ENCODE measurements around the gene ARHGAP28. TPM values are rescaled to one million over a fixed set of nuclear protein-coding genes. Genes with fewer than 3 reads are reported as not detected.

The ARHGAP28 gene
- polyA plus RNA-seq, 1 experiment: 38.2 TPM

GRCh38 chr18:6743999-6744398 is 14.5 kb downstream of the ARHGAP28 start:
- H3K27ac ChIP-seq (ENCODE audit: low read depth, low read length): no peak overlapping the region
- POLR2A ChIA-PET: no interaction called here

GRCh38 chr18:6744816-6745455 is 15.4 kb downstream of the ARHGAP28 start:
- H3K27me3 ChIP-seq (ENCODE audit: control insufficient read depth, insufficient read depth, low read length): no peaks in the 10 kb centered on the region
- no peaks in the 10 kb centered on the region for H3K9me3 ChIP-seq (ENCODE audit: control insufficient read depth, insufficient read depth, low read length)
- ChIA-PET CTCF (no interaction called here), POLR2A (no interaction called here)
- TF ChIP-seq CTCF (IDR thresholded peaks at IDR 0.05; ENCODE audit: low read depth, low read length): no peak
- no peak for DNase-seq (ENCODE audit: low read depth, low spot score)
- H3K4me3 ChIP-seq (ENCODE audit: low read depth, low read length): no peak overlapping the region
- H3K27ac ChIP-seq (ENCODE audit: low read depth, low read length): no peak overlapping the region

More at GRCh38 chr18:6743999-6744398, 14.5 kb downstream of the ARHGAP28 start:
- no peak for DNase-seq (ENCODE audit: low read depth, low spot score)
- Histone ChIP-seq H3K4me3 (ENCODE audit: low read depth, low read length) (no peak overlapping the region), H3K9me3 (ENCODE audit: control insufficient read depth, insufficient read depth, low read length) (no peaks in the 10 kb centered on the region), H3K27me3 (ENCODE audit: control insufficient read depth, insufficient read depth, low read length) (no peaks in the 10 kb centered on the region)
- no peak for TF ChIP-seq CTCF (IDR thresholded peaks at IDR 0.05; ENCODE audit: low read depth, low read length)
- CTCF ChIA-PET: interaction anchor here (0.6 to 1.5 kb wide), 3 partner anchors 32 to 182 kb away, joined by 3 to 7 read pairs (median 5); no protein-coding TSS in a partner anchor

- no peak for TF ChIP-seq CTCF (IDR thresholded peaks at IDR 0.05; ENCODE audit: low read depth, low read length)
- Histone ChIP-seq H3K27me3 (ENCODE audit: control insufficient read depth, insufficient read depth, low read length) (no peaks in the 10 kb centered on the region), H3K9me3 (ENCODE audit: control insufficient read depth, insufficient read depth, low read length) (no peaks in the 10 kb centered on the region), H3K4me3 (ENCODE audit: low read depth, low read length) (no peak overlapping the region), H3K27ac (ENCODE audit: low read depth, low read length) (no peak overlapping the region)
- ChIA-PET POLR2A (no interaction called here), CTCF (no interaction called here)
- DNase-seq (ENCODE audit: low read depth, low spot score): no peak
Observed at GRCh38 chr18:6745504-6746031, 16.1 kb downstream of the ARHGAP28 start.

GRCh38 chr18:6746386-6746960 is 17.0 kb downstream of the ARHGAP28 start:
- no peak for DNase-seq (ENCODE audit: low read depth, low spot score)
- CTCF ChIA-PET: interaction anchor here (0.5 kb wide), 1 partner anchor 328 kb away, joined by 10 read pairs; no protein-coding TSS in a partner anchor
- Histone ChIP-seq H3K4me3 (ENCODE audit: low read depth, low read length) (no peak overlapping the region), H3K27me3 (ENCODE audit: control insufficient read depth, insufficient read depth, low read length) (no peaks in the 10 kb centered on the region), H3K9me3 (ENCODE audit: control insufficient read depth, insufficient read depth, low read length) (no peaks in the 10 kb centered on the region), H3K27ac (ENCODE audit: low read depth, low read length) (no peak overlapping the region)
- POLR2A ChIA-PET: no interaction called here
- no peak for TF ChIP-seq CTCF (IDR thresholded peaks at IDR 0.05; ENCODE audit: low read depth, low read length)

GRCh38 chr18:6747646-6748045 is 18.1 kb downstream of the ARHGAP28 start:
- H3K27ac ChIP-seq (ENCODE audit: low read depth, low read length): peak overlapping the region; percentile 54
- H3K9me3 ChIP-seq (ENCODE audit: control insufficient read depth, insufficient read depth, low read length): no peaks in the 10 kb centered on the region
- CTCF ChIA-PET: interaction anchor here (0.6 kb wide), 1 partner anchor 11 kb away, joined by 5 read pairs; no protein-coding TSS in a partner anchor
- POLR2A ChIA-PET: interaction anchor here (0.9 kb wide), 1 partner anchor 16 kb away, joined by 5 read pairs; no protein-coding TSS in a partner anchor
- H3K27me3 ChIP-seq (ENCODE audit: control insufficient read depth, insufficient read depth, low read length): no peaks in the 10 kb centered on the region
- no peak for TF ChIP-seq CTCF (IDR thresholded peaks at IDR 0.05; ENCODE audit: low read depth, low read length)
- peak; percentile 79 for DNase-seq (ENCODE audit: low read depth, low spot score)
- no peak overlapping the region for H3K4me3 ChIP-seq (ENCODE audit: low read depth, low read length)

Measured in AG04450 (cell line).